ENCODE results near the gene NABP1.
A peak's percentile ranks its signal among the peaks of the same experiment; 100 is the strongest.

NABP1 gene

GRCh38 chr2:191650896-191651773 lies 26.8 kb upstream of the NABP1 start:
- no peak for DNase-seq

GRCh38 chr2:191653667-191654391 lies 24.1 kb upstream of the NABP1 start:
- DNase-seq: no peak

GRCh38 chr2:191656391-191656790 lies 21.5 kb upstream of the NABP1 start:
- DNase-seq: peak; percentile 75

GRCh38 chr2:191656792-191657191 lies 21.1 kb upstream of the NABP1 start:
- no peak for DNase-seq

- peak; percentile 78 for DNase-seq
Observed at GRCh38 chr2:191657977-191658376, 20.0 kb upstream of the NABP1 start.

- DNase-seq: no peak
Observed at GRCh38 chr2:191659198-191659597, 18.7 kb upstream of the NABP1 start.

- DNase-seq: no peak
Observed at GRCh38 chr2:191660575-191660974, 17.4 kb upstream of the NABP1 start.

- no peak for DNase-seq
Observed at GRCh38 chr2:191661097-191661924, 16.6 kb upstream of the NABP1 start.

- DNase-seq: peak; percentile 35
Observed at GRCh38 chr2:191664823-191665677, 12.9 kb upstream of the NABP1 start.

GRCh38 chr2:191666226-191666625 lies 11.7 kb upstream of the NABP1 start:
- DNase-seq: no peak

GRCh38 chr2:191666732-191667131 lies 11.2 kb upstream of the NABP1 start:
- no peak for DNase-seq

- no peak for DNase-seq
Observed at GRCh38 chr2:191670076-191670475, 7.9 kb upstream of the NABP1 start.

GRCh38 chr2:191670787-191671186 lies 7.1 kb upstream of the NABP1 start:
- no peak for DNase-seq

GRCh38 chr2:191675807-191676721 lies 1.9 kb upstream of the NABP1 start:
- peak; percentile 49 for DNase-seq

GRCh38 chr2:191676790-191677645 lies 918 bp upstream of the NABP1 start:
- DNase-seq: peak; percentile 87

GRCh38 chr2:191678437-191679100 lies 633 bp downstream of the NABP1 start:
- DNase-seq: peak; percentile 50

GRCh38 chr2:191679818-191680600 lies 2.1 kb downstream of the NABP1 start:
- DNase-seq: peak; percentile 87

- no peak for DNase-seq
Observed at GRCh38 chr2:191680639-191681038, 2.7 kb downstream of the NABP1 start.

GRCh38 chr2:191682126-191682525 lies 4.2 kb downstream of the NABP1 start:
- DNase-seq: peak; percentile 73
